Body of pancreas (tissue), 4 donors: ENCODE results near the gene DNAAF6.

ENCODE experiments used
- CTCF ChIP-seq, 7 experiments: fragments of 450-650 bp in 4 of 7; fragments of 200-600 bp in 3 of 7; sonication (generic) in 3 of 7; IDR thresholded peaks; one replicate each; pipeline ENCODE4 v1.5.1; 2016 to 2019; ENCODE audit warnings: antibody characterized with exemption in 7 of 7
- POLR2A ChIP-seq, 3 donors: fragments of 450-650 bp; IDR thresholded peaks; one replicate each; pipeline ENCODE4 v1.6.1; 2016; ENCODE audit warnings: antibody characterized with exemption in 3 of 3, mild to moderate bottlenecking in 2 of 3

- no peak for TF ChIP-seq CTCF (IDR thresholded peaks at IDR 0.05)
- TF ChIP-seq POLR2A (IDR thresholded peaks at IDR 0.05), result no peak
These were observed 270 bp downstream of the DNAAF6 start for GRCh38 chrX:107206697-107207065.
